Kidney (tissue), 14 donors: Measurements from ENCODE around the gene MARF1. TPM values are rescaled to one million over a fixed set of nuclear protein-coding genes. Genes with fewer than 3 reads are reported as not detected.

Experiments
- DNase-seq, 5 donors: peaks; one replicate each; pipeline ENCODE4 v3.0.0-alpha.2; 2013 to 2020
- FAIRE-seq: peaks from 2 replicates; lab custom pipeline; 2012; peaks lifted over from hg19 to GRCh38; lab: Jason Lieb, UNC
- H3K27ac ChIP-seq, 2 donors: one replicate each; pipeline ENCODE4 v1.7.0; 2013; ENCODE audit warnings: low read depth in 2 of 2, low read length in 2 of 2, inconsistent platforms in 1 of 2
- H3K27me3 ChIP-seq: one replicate; pipeline ENCODE4 v1.7.1; 2013; ENCODE audit warnings: low read length, inconsistent platforms; ENCODE audit not compliant: control insufficient read depth, insufficient read depth
- H3K36me3 ChIP-seq, 3 donors: one replicate each; pipeline versions ENCODE4 v1.7.0 to v1.7.1; 2013; ENCODE audit warnings: low read length in 3 of 3, control low read depth in 1 of 3, inconsistent platforms in 1 of 3; ENCODE audit not compliant: insufficient read depth in 3 of 3, control insufficient read depth in 2 of 3
- H3K4me1 ChIP-seq, 3 donors: one replicate each; pipeline versions ENCODE4 v1.7.0 to v1.7.1; 2013; ENCODE audit warnings: low read length in 3 of 3, inconsistent platforms in 1 of 3, low read depth in 1 of 3; ENCODE audit not compliant: control insufficient read depth in 2 of 3, insufficient read depth in 2 of 3
- H3K4me3 ChIP-seq, 3 donors: one replicate each; pipeline versions ENCODE4 v1.7.0 to v1.8.1; 2013; ENCODE audit warnings: low read length in 3 of 3, control low read depth in 1 of 3, inconsistent platforms in 1 of 3
- H3K9ac ChIP-seq, 3 donors: one replicate each; pipeline versions ENCODE4 v1.7.0 to v1.7.1; 2013; ENCODE audit warnings: low read length in 3 of 3, control low read depth in 1 of 3, inconsistent platforms in 1 of 3
- H3K9me3 ChIP-seq, 3 donors: one replicate each; pipeline versions ENCODE4 v1.7.0 to v1.7.1; 2013; ENCODE audit warnings: low read length in 3 of 3, control low read depth in 1 of 3, inconsistent platforms in 1 of 3; ENCODE audit not compliant: control insufficient read depth in 2 of 3, insufficient read depth in 1 of 3
- intact Hi-C: fragments of 100-400 bp; cut with DNase I; formaldehyde crosslinking; loops from one replicate; pipeline ENCODE4 v1.11.1; 2022
- polyA plus RNA-seq: library from polyadenylated mRNA; stranded (reverse); fragments of 350-450 nt; fragmentation: Illumina TruSeq; extraction: RNeasy Lipid Tissue Mini Kit (QIAGEN cat#74804); gene quantifications from one replicate; pipeline ENCODE4 v1.2.3, GENCODE V29; 2014; ENCODE audit warnings: low read depth, low replicate concordance; ENCODE audit not compliant: insufficient read depth
- total RNA-seq: library from RNA; stranded (reverse); fragmentation: NEBNext Ultra II Directional; extraction: Animal tissue kit (Norgen Biotek cat#: 25700); gene quantifications from one replicate; pipeline ENCODE4 v1.2.1, GENCODE V29; 2021
- TF ChIP-seq, protein P1 (sequence below): IDR thresholded peaks from 3 replicates; pipeline ENCODE4 v1.5.1; 2012; ENCODE audit warnings: mild to moderate bottlenecking, moderate library complexity, borderline replicate concordance; ENCODE audit not compliant: insufficient read depth; ENCODE audit errors: extremely low read depth
- donor health status: control.
- donor health status: control.
- donor health status: control.
- donor health status: control.
- donor health status: control.
- donor health status: DM: yes; HTN: yes; CAD: no.
- donor health status: Normal renal cell carcinoma (clear cell type).

Gene MARF1
- total and polyA plus RNA-seq, 2 donors from 2014 or later, result 17.5 to 80.7 TPM

DNA sequence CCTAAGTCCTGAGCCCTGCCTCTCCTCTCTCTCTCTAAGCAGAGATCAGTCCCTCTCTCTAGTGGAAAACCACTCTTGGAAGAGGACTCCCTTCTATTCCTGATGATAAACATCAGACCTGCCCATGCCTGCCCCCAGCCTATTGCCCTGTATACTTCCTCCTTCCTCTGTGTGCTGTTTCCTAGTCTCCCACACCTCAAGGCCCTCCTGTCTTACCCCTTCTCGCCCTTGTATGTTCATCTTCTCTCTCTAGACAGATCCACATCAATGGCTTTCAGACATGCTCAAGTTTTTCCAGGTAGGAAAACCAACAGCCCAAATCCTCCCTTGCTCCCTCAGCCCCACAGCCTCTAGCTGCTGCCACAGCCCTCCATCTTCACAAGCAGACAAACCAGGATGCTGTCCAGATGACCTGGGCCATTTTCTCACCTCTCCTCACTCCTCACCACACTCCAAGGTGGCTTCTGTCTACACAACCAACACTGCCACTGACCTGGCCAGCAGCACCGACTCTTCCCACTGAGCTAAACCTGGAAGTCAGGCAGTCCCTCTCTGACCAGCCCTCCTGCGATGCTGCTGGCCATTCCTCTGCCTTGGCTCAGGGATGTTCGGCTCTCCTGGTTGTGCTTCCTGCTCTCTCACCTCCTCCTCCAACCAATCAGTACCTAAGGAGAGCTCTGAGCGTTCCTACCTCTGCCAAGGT lies 36.3 kb downstream of the MARF1 start:
- TF ChIP-seq, protein P1, sequence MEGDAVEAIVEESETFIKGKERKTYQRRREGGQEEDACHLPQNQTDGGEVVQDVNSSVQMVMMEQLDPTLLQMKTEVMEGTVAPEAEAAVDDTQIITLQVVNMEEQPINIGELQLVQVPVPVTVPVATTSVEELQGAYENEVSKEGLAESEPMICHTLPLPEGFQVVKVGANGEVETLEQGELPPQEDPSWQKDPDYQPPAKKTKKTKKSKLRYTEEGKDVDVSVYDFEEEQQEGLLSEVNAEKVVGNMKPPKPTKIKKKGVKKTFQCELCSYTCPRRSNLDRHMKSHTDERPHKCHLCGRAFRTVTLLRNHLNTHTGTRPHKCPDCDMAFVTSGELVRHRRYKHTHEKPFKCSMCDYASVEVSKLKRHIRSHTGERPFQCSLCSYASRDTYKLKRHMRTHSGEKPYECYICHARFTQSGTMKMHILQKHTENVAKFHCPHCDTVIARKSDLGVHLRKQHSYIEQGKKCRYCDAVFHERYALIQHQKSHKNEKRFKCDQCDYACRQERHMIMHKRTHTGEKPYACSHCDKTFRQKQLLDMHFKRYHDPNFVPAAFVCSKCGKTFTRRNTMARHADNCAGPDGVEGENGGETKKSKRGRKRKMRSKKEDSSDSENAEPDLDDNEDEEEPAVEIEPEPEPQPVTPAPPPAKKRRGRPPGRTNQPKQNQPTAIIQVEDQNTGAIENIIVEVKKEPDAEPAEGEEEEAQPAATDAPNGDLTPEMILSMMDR, result no peak
- Histone ChIP-seq H3K9ac (no peak overlapping the region), H3K27ac (no peak overlapping the region), H3K4me1 (peaks cover 0 to 3% (median 0%) of the 10 kb centered on the region in 3 donors), H3K27me3 (no peaks in the 10 kb centered on the region), H3K36me3 (peaks cover 9 to 67% (median 47%) of the 10 kb centered on the region in 3 donors), H3K4me3 (no peak overlapping the region), H3K9me3 (no peaks in the 10 kb centered on the region)
- DNase-seq, result no peak
- intact Hi-C loops, result no loop called here
- no peak for FAIRE-seq

DNA sequence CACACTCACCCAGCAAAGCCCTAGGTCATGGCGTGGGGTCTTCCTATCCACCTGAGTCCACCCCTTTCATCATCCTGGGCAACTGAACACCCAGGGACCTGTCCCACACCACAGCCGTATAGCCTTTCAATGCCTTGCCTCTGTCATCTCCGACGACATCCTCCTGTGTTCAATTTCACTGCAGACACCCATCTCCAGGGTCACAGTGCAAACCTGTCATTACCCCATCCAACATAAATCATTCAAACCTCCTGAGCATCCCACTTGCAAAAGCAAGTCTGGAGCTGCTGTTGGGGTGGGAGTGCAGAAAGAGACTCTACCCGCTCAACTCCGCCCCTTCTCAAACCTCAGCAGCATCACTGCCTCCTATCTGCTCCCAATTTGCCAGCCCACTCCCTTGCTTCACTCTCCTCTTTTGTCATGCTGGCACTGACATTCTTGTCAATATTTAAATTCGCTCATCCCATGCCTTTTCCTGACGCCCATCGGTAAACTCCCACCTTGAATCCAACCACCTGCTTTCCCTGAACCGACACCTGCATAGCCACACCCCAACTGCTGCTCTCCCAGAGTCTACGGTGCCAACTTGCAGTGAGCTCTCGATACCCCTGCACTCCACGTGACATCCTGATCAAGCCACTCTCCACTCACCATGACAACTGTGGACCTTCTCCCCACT lies 37.0 kb downstream of the MARF1 start:
- no peak overlapping the region for H3K27ac ChIP-seq
- no peak overlapping the region for H3K4me3 ChIP-seq
- TF ChIP-seq, protein P1, result no peak
- intact Hi-C loops, result no loop called here
- H3K9me3 ChIP-seq, result no peaks in the 10 kb centered on the region
- peaks cover 9 to 69% (median 52%) of the 10 kb centered on the region in 3 donors for H3K36me3 ChIP-seq
- H3K4me1 ChIP-seq, result peaks cover 0 to 3% (median 0%) of the 10 kb centered on the region in 3 donors
- FAIRE-seq (no peak), DNase-seq (no peak)
- H3K27me3 ChIP-seq, result no peaks in the 10 kb centered on the region
- H3K9ac ChIP-seq, result no peak overlapping the region

DNA sequence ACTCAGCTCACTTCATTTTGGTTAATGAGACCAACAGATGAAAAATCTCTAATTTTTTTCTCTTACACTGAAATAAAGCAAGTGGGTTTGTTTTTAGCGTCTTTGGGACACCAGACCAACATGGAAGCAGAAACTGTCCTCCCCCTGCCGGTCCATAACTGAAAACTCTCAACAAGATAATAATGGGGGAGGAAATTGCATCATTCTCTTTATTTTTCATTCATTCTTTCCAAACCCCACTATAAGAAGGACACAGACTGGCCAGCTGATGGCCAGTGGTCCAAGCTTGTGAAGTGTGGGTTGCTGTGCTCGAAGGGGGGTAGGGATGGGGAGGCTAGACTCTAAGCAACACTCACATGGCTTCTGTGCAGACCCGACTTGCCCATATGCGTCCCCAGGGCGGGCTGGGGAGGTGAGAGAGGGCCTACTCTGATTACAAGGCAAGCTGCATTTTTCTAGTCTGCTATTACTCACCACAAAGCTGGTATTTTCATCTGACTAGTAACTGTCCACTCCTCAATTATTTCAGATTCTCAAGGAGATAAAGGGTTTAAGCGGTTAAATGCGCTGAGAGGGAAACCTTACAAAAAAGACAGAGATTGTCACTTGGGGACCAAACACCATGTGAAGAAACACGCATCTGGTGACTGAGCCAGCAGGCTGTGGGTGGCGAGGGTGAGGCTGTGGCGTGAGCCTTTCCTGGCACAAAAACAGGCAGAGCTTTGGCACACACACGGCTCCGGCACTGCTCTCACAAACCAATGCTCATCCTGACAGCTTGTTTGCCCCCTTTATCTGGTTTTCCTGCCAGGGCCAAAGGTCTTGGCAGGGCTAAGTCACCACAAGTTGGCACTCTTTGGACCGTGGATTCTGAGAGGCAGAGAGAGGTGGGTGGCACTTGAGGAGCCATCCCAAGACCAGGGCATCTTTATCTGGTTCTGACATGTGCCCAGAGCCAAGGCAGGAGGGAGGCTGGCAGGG lies 38.2 kb downstream of the MARF1 start:
- TF ChIP-seq, protein P1, result no peak
- Histone ChIP-seq H3K36me3 (peaks cover 9 to 64% (median 48%) of the 10 kb centered on the region in 3 donors), H3K27ac (no peak overlapping the region), H3K9ac (no peak overlapping the region), H3K4me3 (no peak overlapping the region), H3K27me3 (no peaks in the 10 kb centered on the region), H3K9me3 (no peaks in the 10 kb centered on the region), H3K4me1 (peaks cover 0 to 3% (median 0%) of the 10 kb centered on the region in 3 donors)
- no peak for FAIRE-seq
- DNase-seq, result no peak
- intact Hi-C loops, result no loop called here
